GM12878 (cell line): ENCODE measurements around the gene LGALS13. TPM values are rescaled to one million over a fixed set of nuclear protein-coding genes. Genes with fewer than 3 reads are reported as not detected.

Source experiments
- ATAC-seq: fragments of 200-7000 bp; cut with Tn5 transposase; 3 replicates; pipeline ENCODE4 v1.9.1; 2020; ENCODE audit warnings: mild to moderate bottlenecking, moderate library complexity
- BruUV-seq: library from RNA; stranded (reverse); fragments of 400-500 nt; replicated peaks from 2 replicates; lab custom pipeline; 2021; lab: Mats Ljungman, UMichigan
- CTCF ChIA-PET: fragments of 300-600 bp; sonication (Branson Sonifier 250); formaldehyde crosslinking; extraction: SDS; loops from one replicate; lab custom pipeline; 2021; ENCODE audit warnings: inconsistent platforms; lab: Yijun Ruan, JAX
- POLR2A ChIA-PET: fragments of 350-600 bp; formaldehyde crosslinking; extraction: SDS; loops from one replicate; lab custom pipeline; 2021; ENCODE audit warnings: inconsistent platforms; lab: Charles Lee
- RAD21 ChIA-PET: fragments of 300-600 bp; sonication (Branson Sonifier 250); formaldehyde crosslinking; loops from one replicate; lab custom pipeline; 2023; ENCODE audit warnings: antibody characterized with exemption; ENCODE audit not compliant: unreplicated experiment; lab: Charles Lee
- SMC1A ChIA-PET: fragments of 300-600 bp; sonication (Branson Sonifier 250); formaldehyde crosslinking; loops from one replicate; lab custom pipeline; 2023; ENCODE audit not compliant: unreplicated experiment, uncharacterized antibody; lab: Charles Lee
- DNase-seq: peaks from one replicate; pipeline ENCODE4 v3.0.0-alpha.2; 2011; ENCODE audit warnings: low read depth, low spot score
- FAIRE-seq: peaks from 3 replicates; lab custom pipeline; 2011; peaks lifted over from hg19 to GRCh38; lab: Jason Lieb, UNC
- H2AFZ ChIP-seq: 2 replicates; pipeline ENCODE4 v1.6.0; 2011; ENCODE audit warnings: low read depth, low read length, control low read depth; ENCODE audit not compliant: control insufficient read depth
- H3K27ac ChIP-seq: 2 replicates; pipeline ENCODE4 v1.5.1; 2011; ENCODE audit warnings: control low read depth; ENCODE audit not compliant: control insufficient read depth, insufficient read depth
- H3K27me3 ChIP-seq, 2 experiments: replicated peaks in 1 of 2; 2 replicates each; pipeline versions ENCODE4 v1.6.0 to v1.6.1; 2011; ENCODE audit warnings: low read length in 1 of 2; ENCODE audit not compliant: control insufficient read depth in 2 of 2, insufficient read depth in 2 of 2
- H3K36me3 ChIP-seq, 2 experiments: 2 replicates each; pipeline ENCODE4 v1.5.1; 2011; ENCODE audit warnings: low read length in 1 of 2; ENCODE audit not compliant: control insufficient read depth in 2 of 2, insufficient read depth in 2 of 2
- H3K4me1 ChIP-seq: 2 replicates; pipeline ENCODE4 v1.6.1; 2011; ENCODE audit warnings: mild to moderate bottlenecking, low read length, moderate library complexity, mixed read lengths; ENCODE audit not compliant: control insufficient read depth, insufficient read depth
- H3K4me2 ChIP-seq: 2 replicates; pipeline ENCODE4 v1.6.0; 2011; ENCODE audit warnings: control low read depth; ENCODE audit not compliant: control insufficient read depth, insufficient read depth
- H3K4me3 ChIP-seq: fragments of 200-600 bp; sonication (generic); 2 replicates; pipeline ENCODE4 v1.5.1; 2016
- H3K79me2 ChIP-seq: 2 replicates; pipeline ENCODE4 v1.6.0; 2011; ENCODE audit warnings: low read length; ENCODE audit not compliant: control insufficient read depth, insufficient read depth
- H3K9ac ChIP-seq: 2 replicates; pipeline ENCODE4 v1.8.0; 2011; ENCODE audit warnings: low read length, control low read depth, mixed read lengths; ENCODE audit not compliant: control insufficient read depth, insufficient read depth
- H3K9me3 ChIP-seq: replicated peaks from 3 replicates; pipeline ENCODE4 v1.5.1; 2011; ENCODE audit warnings: mild to moderate bottlenecking, low read length; ENCODE audit not compliant: control insufficient read depth, insufficient read depth
- H4K20me1 ChIP-seq: 2 replicates; pipeline ENCODE4 v1.6.0; 2011; ENCODE audit not compliant: control insufficient read depth, insufficient read depth
- BACH1 ChIP-seq: fragments of 450-650 bp; IDR thresholded peaks from 2 replicates; pipeline ENCODE4 v1.6.1; 2017; ENCODE audit warnings: mild to moderate bottlenecking, borderline replicate concordance
- DPF2 ChIP-seq: fragments of 450-650 bp; IDR thresholded peaks from 2 replicates; pipeline ENCODE4 v1.6.1; 2017; ENCODE audit warnings: mild to moderate bottlenecking
- KAT2A ChIP-seq: conservative IDR thresholded peaks from 2 replicates; pipeline ENCODE4 v1.6.1; 2011; ENCODE audit warnings: low read depth, low read length; ENCODE audit not compliant: control insufficient read depth
- SPI1 ChIP-seq: IDR thresholded peaks from 2 replicates; pipeline ENCODE4 v1.6.1; 2011; ENCODE audit warnings: low read depth, mild to moderate bottlenecking, low read length, moderate library complexity, borderline replicate concordance; ENCODE audit not compliant: insufficient read depth
- TAF1 ChIP-seq: IDR thresholded peaks from 2 replicates; pipeline ENCODE4 v1.6.1; 2011; ENCODE audit warnings: mild to moderate bottlenecking, low read depth, low read length, borderline replicate concordance
- WGBS: methylation state at CpG from one replicate; pipeline ENCODE4 v1.1.6; 2016; ENCODE audit warnings: low lambda C conversion rate; ENCODE audit not compliant: insufficient replicate concordance, insufficient coverage; ENCODE audit errors: missing lambda C conversion rate; 5-methylcytosine and 5-hydroxymethylcytosine counted together
- in situ Hi-C: fragments of 300-500 bp; cut with MboI; formaldehyde crosslinking; loops from 9 replicates; pipeline ENCODE4 v1.14.3; 2018; ENCODE audit warnings: mixed read lengths
- intact Hi-C: fragments of 100-400 bp; cut with micrococcal nuclease; formaldehyde crosslinking; loops from one replicate; pipeline ENCODE4 v1.14.2; 2022; ENCODE audit not compliant: unreplicated experiment
- polyA plus RNA-seq, 11 experiments: library from polyadenylated mRNA; depleted of rRNA in 4 of 11; unstranded in 6 of 11; stranded (reverse) in 5 of 11; fragments of >200 nt; fragmentation: Nextera tagmentation in 4 of 11; fragmentation: Illumina TruSeq in 1 of 11; extraction: Ambion mirVana in 4 of 11; extraction: Trizol in 1 of 11; gene quantifications; 1 replicate in 1 of 11; 2 replicates in 10 of 11; pipeline versions ENCODE4 v1.2.1 to v1.2.3, GENCODE V29; 2011 to 2016; ENCODE audit warnings: inconsistent platforms in 2 of 11, missing spikeins in 2 of 11, low read depth in 1 of 11
- total RNA-seq, 4 experiments: library from RNA; depleted of rRNA in 3 of 4; stranded (reverse); fragments of >200 nt in 3 of 4; fragmentation: Illumina TruSeq in 1 of 4; extraction: Trizol in 1 of 4; gene quantifications; 2 replicates each; pipeline versions ENCODE4 v1.2.1 to v1.2.3, GENCODE V29; 2013 to 2021
- TF ChIP-seq, protein P1 (sequence below): fragments of 150-350 bp; IDR thresholded peaks from 2 replicates; pipeline ENCODE4 v1.6.1; 2016; ENCODE audit warnings: low read depth, low read length
- TF ChIP-seq, protein P2 (sequence below): IDR thresholded peaks from 2 replicates; pipeline ENCODE4 v1.6.1; 2012; ENCODE audit warnings: low read depth, low read length, improper control_type of control experiment
- TF ChIP-seq, protein P3 (sequence below): fragments of 450-650 bp; IDR thresholded peaks from 2 replicates; pipeline ENCODE4 v1.6.1; 2016; ENCODE audit warnings: mild to moderate bottlenecking, moderate library complexity, borderline replicate concordance
- TF ChIP-seq, protein P4 (sequence below): fragments of 450-650 bp; IDR thresholded peaks from 2 replicates; pipeline ENCODE4 v1.6.1; 2016; ENCODE audit warnings: mild to moderate bottlenecking
- TF ChIP-seq, protein P5 (sequence below): fragments of 450-650 bp; IDR thresholded peaks from 2 replicates; pipeline ENCODE4 v1.6.1; 2017; ENCODE audit warnings: low read depth, mild to moderate bottlenecking, moderate library complexity

Gene LGALS13
- total and polyA plus RNA-seq, 10 of the 15 experiments (the other 5 are each of a cell fraction or from before 2014, with no cell fraction given), result not detected

DNA sequence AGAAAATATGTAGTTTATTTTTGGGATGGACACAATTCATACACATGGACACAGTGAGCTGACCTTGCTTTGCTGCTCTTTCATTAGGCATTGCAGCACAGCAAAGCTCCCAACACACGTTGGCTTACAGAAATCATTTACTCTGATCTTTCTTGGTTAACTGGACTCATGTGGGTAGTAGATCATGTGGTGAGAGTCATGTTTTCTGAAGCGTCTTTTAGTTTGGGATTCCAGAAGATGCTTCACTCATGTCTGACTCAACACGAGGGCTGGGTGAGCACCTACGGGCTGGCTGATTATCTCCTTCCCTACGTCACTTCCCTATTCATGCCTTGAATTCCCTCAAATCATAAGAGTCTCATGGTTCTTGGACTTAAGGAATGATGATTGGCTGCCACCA lies 41.3 kb downstream of the LGALS13 start:
- no peaks in the 10 kb centered on the region for H3K36me3 ChIP-seq
- no peaks in the 10 kb centered on the region for H4K20me1 ChIP-seq
- ChIA-PET RAD21 (no interaction called here), POLR2A (no interaction called here), CTCF (no interaction called here), SMC1A (no interaction called here)
- no peak for DNase-seq
- in situ Hi-C loops (no loop called here), intact Hi-C loops (no loop called here)
- TF ChIP-seq, protein P1, sequence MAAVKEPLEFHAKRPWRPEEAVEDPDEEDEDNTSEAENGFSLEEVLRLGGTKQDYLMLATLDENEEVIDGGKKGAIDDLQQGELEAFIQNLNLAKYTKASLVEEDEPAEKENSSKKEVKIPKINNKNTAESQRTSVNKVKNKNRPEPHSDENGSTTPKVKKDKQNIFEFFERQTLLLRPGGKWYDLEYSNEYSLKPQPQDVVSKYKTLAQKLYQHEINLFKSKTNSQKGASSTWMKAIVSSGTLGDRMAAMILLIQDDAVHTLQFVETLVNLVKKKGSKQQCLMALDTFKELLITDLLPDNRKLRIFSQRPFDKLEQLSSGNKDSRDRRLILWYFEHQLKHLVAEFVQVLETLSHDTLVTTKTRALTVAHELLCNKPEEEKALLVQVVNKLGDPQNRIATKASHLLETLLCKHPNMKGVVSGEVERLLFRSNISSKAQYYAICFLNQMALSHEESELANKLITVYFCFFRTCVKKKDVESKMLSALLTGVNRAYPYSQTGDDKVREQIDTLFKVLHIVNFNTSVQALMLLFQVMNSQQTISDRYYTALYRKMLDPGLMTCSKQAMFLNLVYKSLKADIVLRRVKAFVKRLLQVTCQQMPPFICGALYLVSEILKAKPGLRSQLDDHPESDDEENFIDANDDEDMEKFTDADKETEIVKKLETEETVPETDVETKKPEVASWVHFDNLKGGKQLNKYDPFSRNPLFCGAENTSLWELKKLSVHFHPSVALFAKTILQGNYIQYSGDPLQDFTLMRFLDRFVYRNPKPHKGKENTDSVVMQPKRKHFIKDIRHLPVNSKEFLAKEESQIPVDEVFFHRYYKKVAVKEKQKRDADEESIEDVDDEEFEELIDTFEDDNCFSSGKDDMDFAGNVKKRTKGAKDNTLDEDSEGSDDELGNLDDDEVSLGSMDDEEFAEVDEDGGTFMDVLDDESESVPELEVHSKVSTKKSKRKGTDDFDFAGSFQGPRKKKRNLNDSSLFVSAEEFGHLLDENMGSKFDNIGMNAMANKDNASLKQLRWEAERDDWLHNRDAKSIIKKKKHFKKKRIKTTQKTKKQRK, result no peak
- TF ChIP-seq DPF2, result no peak
- TF ChIP-seq TAF1, result no peak
- TF ChIP-seq, protein P2, sequence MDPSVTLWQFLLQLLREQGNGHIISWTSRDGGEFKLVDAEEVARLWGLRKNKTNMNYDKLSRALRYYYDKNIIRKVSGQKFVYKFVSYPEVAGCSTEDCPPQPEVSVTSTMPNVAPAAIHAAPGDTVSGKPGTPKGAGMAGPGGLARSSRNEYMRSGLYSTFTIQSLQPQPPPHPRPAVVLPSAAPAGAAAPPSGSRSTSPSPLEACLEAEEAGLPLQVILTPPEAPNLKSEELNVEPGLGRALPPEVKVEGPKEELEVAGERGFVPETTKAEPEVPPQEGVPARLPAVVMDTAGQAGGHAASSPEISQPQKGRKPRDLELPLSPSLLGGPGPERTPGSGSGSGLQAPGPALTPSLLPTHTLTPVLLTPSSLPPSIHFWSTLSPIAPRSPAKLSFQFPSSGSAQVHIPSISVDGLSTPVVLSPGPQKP, result no peak
- TF ChIP-seq, protein P3, sequence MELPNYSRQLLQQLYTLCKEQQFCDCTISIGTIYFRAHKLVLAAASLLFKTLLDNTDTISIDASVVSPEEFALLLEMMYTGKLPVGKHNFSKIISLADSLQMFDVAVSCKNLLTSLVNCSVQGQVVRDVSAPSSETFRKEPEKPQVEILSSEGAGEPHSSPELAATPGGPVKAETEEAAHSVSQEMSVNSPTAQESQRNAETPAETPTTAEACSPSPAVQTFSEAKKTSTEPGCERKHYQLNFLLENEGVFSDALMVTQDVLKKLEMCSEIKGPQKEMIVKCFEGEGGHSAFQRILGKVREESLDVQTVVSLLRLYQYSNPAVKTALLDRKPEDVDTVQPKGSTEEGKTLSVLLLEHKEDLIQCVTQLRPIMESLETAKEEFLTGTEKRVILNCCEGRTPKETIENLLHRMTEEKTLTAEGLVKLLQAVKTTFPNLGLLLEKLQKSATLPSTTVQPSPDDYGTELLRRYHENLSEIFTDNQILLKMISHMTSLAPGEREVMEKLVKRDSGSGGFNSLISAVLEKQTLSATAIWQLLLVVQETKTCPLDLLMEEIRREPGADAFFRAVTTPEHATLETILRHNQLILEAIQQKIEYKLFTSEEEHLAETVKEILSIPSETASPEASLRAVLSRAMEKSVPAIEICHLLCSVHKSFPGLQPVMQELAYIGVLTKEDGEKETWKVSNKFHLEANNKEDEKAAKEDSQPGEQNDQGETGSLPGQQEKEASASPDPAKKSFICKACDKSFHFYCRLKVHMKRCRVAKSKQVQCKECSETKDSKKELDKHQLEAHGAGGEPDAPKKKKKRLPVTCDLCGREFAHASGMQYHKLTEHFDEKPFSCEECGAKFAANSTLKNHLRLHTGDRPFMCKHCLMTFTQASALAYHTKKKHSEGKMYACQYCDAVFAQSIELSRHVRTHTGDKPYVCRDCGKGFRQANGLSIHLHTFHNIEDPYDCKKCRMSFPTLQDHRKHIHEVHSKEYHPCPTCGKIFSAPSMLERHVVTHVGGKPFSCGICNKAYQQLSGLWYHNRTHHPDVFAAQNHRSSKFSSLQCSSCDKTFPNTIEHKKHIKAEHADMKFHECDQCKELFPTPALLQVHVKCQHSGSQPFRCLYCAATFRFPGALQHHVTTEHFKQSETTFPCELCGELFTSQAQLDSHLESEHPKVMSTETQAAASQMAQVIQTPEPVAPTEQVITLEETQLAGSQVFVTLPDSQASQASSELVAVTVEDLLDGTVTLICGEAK, result no peak
- TF ChIP-seq SPI1, result no peak
- TF ChIP-seq, protein P4, sequence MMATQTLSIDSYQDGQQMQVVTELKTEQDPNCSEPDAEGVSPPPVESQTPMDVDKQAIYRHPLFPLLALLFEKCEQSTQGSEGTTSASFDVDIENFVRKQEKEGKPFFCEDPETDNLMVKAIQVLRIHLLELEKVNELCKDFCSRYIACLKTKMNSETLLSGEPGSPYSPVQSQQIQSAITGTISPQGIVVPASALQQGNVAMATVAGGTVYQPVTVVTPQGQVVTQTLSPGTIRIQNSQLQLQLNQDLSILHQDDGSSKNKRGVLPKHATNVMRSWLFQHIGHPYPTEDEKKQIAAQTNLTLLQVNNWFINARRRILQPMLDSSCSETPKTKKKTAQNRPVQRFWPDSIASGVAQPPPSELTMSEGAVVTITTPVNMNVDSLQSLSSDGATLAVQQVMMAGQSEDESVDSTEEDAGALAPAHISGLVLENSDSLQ, result no peak
- TF ChIP-seq BACH1, result no peak
- no peak for TF ChIP-seq KAT2A
- TF ChIP-seq, protein P5, sequence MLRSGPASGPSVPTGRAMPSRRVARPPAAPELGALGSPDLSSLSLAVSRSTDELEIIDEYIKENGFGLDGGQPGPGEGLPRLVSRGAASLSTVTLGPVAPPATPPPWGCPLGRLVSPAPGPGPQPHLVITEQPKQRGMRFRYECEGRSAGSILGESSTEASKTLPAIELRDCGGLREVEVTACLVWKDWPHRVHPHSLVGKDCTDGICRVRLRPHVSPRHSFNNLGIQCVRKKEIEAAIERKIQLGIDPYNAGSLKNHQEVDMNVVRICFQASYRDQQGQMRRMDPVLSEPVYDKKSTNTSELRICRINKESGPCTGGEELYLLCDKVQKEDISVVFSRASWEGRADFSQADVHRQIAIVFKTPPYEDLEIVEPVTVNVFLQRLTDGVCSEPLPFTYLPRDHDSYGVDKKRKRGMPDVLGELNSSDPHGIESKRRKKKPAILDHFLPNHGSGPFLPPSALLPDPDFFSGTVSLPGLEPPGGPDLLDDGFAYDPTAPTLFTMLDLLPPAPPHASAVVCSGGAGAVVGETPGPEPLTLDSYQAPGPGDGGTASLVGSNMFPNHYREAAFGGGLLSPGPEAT, result no peak
- H3K4me1 ChIP-seq, result no peaks in the 10 kb centered on the region
- H3K79me2 ChIP-seq, result no peaks in the 10 kb centered on the region
- no peak for FAIRE-seq
- WGBS, result 25% methylated on average over 5 of the region's 5 CpGs
- H3K9ac ChIP-seq, result no peak overlapping the region
- 0 out of 4 replicates have a peak, but pooled peaks cover 0 to 1% of the 10 kb centered on the region in 2 experiments for H3K27me3 ChIP-seq
- no peak overlapping the region for H3K4me2 ChIP-seq
- no peak overlapping the region for H3K27ac ChIP-seq
- ATAC-seq, result no peak
- no peaks in the 10 kb centered on the region for H3K9me3 ChIP-seq
- H3K4me3 ChIP-seq, result no peak overlapping the region
- H2AFZ ChIP-seq, result no peak overlapping the region
- BruUV-seq, result no TSS peak
